NCI-H748 (cell line): ENCODE measurements around the gene HS6ST2.

Source experiments
- DNase-seq: peaks from one replicate; lab custom pipeline; 2025; ENCODE audit not compliant: unreplicated experiment; lab: John Stamatoyannopoulos, UW

The HS6ST2 gene

DNA sequence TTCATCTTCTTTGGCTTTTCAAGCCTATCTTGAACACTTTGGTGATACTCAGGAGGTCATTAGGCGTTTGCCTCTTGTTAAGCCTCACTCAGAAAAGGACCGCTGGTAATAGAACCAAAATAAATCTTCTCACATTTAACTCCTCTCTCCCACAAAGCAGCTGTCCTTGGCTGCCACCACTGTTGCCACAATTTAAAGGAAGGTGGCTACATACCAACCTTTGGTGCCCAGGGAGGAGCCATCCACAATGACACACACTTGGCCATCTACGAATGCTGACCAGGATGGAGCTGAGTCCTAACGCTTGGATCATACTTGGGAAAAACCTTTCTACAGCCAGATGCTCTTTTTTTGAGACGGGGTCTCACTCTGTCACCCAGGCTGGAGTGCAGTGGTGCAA is 210.2 kb downstream of the HS6ST2 start:
- no peak for DNase-seq

- DNase-seq: no peak
Observed at GRCh38 chrX:132745593-132745992, 212.8 kb downstream of the HS6ST2 start.

DNA sequence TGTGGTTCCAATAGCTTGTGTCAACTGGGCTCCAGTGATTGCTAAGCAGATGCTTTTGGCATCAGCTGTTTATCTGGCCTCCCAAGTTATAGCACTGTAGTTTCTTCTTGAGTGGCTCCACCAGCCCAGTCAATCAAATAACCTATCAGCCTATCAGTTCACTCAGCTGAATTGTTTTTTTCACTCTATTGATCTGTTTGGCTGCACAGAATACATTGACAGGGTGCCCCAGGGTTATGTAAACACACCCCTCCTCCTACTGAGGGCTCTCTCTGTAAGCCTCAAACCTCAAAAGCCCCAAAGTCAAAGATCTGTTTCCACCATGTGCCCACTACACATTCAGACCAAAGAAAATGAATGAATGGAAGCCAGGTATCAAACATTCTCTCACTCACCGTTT is 214.0 kb downstream of the HS6ST2 start:
- DNase-seq: no peak

GRCh38 chrX:132743086-132743485 is 215.3 kb downstream of the HS6ST2 start:
- no peak for DNase-seq

DNA sequence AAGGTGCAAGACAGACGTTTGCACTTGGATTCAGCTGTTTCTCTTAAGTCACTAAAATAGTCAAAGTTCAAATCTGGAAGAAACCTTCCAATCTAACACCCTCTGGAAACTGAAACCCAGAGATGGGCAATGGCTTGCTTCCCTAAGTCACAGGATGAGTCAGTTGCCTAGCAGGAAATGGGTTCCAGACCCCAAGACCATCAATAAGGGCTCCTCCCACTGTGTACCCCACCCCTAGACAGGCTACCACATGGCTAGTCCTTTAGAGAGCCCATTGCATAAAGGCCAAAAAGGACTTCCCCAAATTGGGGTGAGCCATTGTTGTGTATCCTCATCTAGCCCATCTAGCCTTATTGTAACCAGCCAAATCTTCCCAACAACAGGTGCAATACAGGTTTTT is 216.2 kb downstream of the HS6ST2 start:
- DNase-seq: no peak

DNA sequence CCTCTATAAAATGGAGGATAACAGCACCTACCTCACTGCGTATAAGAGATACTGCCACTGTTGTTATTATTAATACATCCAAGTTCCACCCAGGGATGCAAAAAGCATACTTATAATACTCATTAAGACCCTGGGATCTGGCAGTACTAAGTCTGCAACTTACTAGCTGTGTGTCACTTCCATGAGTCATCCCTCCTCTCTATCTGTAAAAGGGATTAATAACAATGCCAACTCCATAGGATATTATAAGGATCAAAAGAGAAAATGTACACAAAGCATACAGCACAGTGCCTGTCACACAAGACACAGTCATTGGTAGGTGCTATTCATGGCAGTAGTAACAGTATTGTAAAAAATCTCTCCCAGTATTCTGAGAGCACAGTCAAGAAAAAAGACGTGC is 216.7 kb downstream of the HS6ST2 start:
- no peak for DNase-seq

GRCh38 chrX:132740316-132741123 is 217.9 kb downstream of the HS6ST2 start:
- DNase-seq: no peak

DNA sequence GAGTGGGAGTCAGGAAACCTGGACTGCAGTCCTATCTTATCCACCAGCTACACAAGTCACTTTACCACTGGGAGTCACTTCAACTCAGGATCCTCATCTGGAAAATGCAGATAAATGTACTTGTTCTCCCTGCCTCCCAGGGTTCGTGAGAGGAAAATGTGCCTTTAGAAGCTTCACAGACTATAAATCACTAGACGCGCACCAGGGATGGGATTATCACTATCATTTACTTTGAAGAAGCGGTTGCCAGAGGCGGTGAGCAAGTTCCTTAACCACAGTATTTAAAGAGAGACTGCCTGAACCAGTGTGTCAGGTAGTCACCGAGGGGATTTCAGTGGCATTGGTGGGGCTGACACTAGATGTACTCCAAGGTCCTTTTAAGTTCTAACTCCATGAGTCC is 219.5 kb downstream of the HS6ST2 start:
- peak; percentile 13 for DNase-seq

DNA sequence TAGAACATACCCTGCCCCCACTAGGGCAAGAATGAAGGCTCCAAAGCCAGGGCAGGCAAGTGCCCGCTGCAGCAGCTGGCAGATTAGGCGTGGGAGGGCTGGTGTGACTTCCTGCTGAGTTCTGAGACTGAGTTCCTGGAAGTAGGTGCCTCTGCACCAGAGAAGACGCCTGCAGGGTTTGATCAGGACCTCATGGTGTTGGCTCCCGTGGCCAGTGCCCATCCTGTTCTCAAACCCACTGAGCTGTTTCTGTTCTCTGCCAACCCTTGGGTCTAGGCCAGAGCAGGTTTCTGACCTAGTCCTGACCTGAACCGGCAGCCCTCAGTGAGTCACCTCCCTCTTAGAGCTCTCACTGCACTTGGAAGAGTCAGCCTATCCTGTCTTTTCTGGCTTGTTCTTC is 220.7 kb downstream of the HS6ST2 start:
- DNase-seq: no peak

DNA sequence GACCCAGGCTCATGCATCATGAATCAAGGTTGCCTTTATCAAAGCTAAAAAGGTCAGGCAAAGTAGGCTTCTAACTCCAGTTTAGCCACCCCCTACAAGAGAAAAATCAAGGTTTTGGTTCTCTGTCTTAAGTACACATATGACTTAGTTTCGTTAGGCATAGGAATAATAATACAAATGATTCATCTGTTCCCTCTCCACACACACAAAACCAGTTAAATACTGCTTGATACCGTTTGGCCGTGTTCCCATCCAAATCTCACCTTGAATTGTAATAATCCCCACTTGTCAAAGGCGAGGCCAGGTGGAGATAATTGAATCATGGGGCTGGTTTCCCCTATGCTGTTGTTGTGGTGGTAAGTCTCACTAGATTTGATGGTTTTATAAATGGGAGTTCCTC is 226.2 kb downstream of the HS6ST2 start:
- DNase-seq: peak; percentile 79

DNA sequence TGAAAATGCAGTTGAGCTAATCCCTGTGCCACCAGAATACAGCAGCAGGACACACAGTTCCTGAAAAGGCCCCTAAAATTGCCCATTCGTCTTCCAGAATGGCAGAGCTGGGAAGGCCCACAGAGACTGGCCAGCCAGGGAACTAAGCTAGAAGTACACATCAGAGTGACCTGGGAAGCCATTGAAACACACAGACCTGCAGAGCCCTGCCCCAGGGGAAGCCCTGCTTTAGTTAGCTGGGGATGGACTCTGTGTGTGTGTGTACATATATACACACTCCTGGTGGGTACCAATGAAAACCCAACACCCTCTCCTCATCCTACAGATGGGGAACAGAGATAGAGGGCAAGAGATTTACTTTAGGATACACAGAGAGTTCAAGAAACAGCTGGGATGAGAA is 227.7 kb downstream of the HS6ST2 start:
- no peak for DNase-seq

DNA sequence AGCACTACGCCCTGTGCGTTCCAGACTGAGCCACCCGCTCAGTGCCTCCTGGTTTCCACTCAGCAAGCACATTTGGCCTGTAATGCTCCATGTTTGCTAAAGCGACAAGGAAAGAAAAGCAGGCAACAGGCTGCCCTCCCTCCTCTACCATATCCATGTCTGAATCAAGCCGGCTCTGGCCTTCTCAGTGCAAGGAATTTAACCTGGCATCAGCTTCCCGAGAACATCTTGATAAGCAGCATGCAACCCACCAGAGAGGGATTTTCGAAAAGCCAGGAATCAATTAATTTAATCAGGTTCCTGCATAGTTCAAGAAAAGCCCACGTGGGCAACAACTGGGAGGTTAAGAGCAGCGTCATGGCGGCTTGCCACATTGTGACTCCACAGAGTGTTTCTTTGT is 228.2 kb downstream of the HS6ST2 start:
- no peak for DNase-seq

- no peak for DNase-seq
Observed at GRCh38 chrX:132728296-132728695, 230.1 kb downstream of the HS6ST2 start.

- DNase-seq: no peak
Observed at GRCh38 chrX:132718431-132718958, 239.9 kb downstream of the HS6ST2 start.

GRCh38 chrX:132716006-132716405 is 242.4 kb downstream of the HS6ST2 start:
- peak; percentile 21 for DNase-seq

- DNase-seq: no peak
Observed at GRCh38 chrX:132714913-132715312, 243.5 kb downstream of the HS6ST2 start.

GRCh38 chrX:132712350-132712749 is 246.1 kb downstream of the HS6ST2 start:
- DNase-seq: no peak

DNA sequence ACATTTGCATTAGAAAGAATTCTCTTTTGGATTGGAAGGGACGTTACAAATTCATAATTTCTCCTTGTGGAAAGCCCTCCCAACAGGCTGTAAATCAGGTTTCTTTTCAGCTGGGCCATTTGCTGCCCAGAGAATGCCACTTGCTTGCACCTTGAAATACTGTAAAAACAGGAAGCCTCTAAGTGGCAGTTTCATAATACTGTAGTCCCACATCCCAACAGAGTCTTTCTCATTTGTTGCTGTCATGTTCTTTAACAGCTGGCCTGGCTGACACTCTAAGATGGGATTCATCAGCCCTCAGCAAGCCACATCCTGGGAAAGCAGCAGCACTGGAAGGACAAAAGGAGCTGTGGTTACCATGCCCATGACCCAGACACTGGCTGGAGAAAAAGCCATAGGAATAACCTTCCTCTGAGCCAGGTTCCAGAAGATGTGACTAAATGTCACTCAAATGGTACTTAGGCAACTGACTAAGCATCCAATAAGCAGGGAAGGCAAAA is 247.7 kb downstream of the HS6ST2 start:
- DNase-seq: no peak

GRCh38 chrX:132708529-132708928 is 249.9 kb downstream of the HS6ST2 start:
- DNase-seq: no peak

- no peak for DNase-seq
Observed at GRCh38 chrX:132704769-132705168, 253.7 kb downstream of the HS6ST2 start.

- DNase-seq: no peak
Observed at GRCh38 chrX:132694382-132694781, 264.0 kb downstream of the HS6ST2 start.

GRCh38 chrX:132692526-132692925 is 265.9 kb downstream of the HS6ST2 start:
- no peak for DNase-seq

GRCh38 chrX:132692066-132692465 is 266.4 kb downstream of the HS6ST2 start:
- peak; percentile 52 for DNase-seq
